ENCODE measurements around the gene ANO10.

GRCh38 chr3:43453981-43454380 lies 167.8 kb downstream of the ANO10 start:
- TF ChIP-seq REST (IDR thresholded peaks at IDR 0.05; ENCODE audit: low read depth) (no peak), USF1 (IDR thresholded peaks at IDR 0.05) (no peak), NFIC (IDR thresholded peaks at IDR 0.05) (no peak), RAD21 (IDR thresholded peaks at IDR 0.05; ENCODE audit: low read depth) (no peak), CREB1 (IDR thresholded peaks at IDR 0.05; ENCODE audit: low read depth) (no peak), EGR1 (IDR thresholded peaks at IDR 0.05) (no peak), MAX (IDR thresholded peaks at IDR 0.05) (no peak), CEBPB (IDR thresholded peaks at IDR 0.05) (no peak), EP300 (IDR thresholded peaks at IDR 0.05; ENCODE audit: borderline replicate concordance) (no peak), ZBTB7A (IDR thresholded peaks at IDR 0.05; ENCODE audit: low read depth) (no peak), TCF12 (IDR thresholded peaks at IDR 0.05; ENCODE audit: low read depth) (no peak)
